Stimulated activated CD4-positive, alpha-beta T cell treated with anti-CD3 and anti-CD28 coated beads, Interleukin-15, amount 100 ng/mL, for 1 hour (primary cell): Measurements from ENCODE around the gene CELA2A.
"Not testable (repeated sequence)": the region's sequence is repeated elsewhere in the genome, so short reads cannot be mapped to it uniquely, and the experiment has no call there.

Experiments used
- DNase-seq, 2 donors: peaks; one replicate each; pipeline ENCODE4 v3.0.0-alpha.2; 2020; ENCODE audit warnings: low read depth in 1 of 2, low spot score in 1 of 2

Gene CELA2A

GRCh38 chr1:15492596-15492995 lies 36.1 kb downstream of the CELA2A start:
- no peak for DNase-seq

GRCh38 chr1:15493869-15494390 lies 37.4 kb downstream of the CELA2A start:
- no peak for DNase-seq

- no peak for DNase-seq
Observed at GRCh38 chr1:15500184-15501178, 43.9 kb downstream of the CELA2A start.

GRCh38 chr1:15501208-15502032 lies 44.9 kb downstream of the CELA2A start:
- DNase-seq = peak in 1 of 2 donors; percentile 23

GRCh38 chr1:15504436-15504835 lies 47.9 kb downstream of the CELA2A start:
- no peak for DNase-seq

GRCh38 chr1:15506831-15507230 lies 50.3 kb downstream of the CELA2A start:
- DNase-seq = no peak

GRCh38 chr1:15507278-15507677 lies 50.7 kb downstream of the CELA2A start:
- no peak for DNase-seq

- DNase-seq = no peak
Observed at GRCh38 chr1:15508700-15509487, 52.4 kb downstream of the CELA2A start.

- DNase-seq = no peak
Observed at GRCh38 chr1:15509586-15509985, 53.1 kb downstream of the CELA2A start.

- no peak for DNase-seq
Observed at GRCh38 chr1:15510611-15511405, 54.3 kb downstream of the CELA2A start.

GRCh38 chr1:15513192-15513591 lies 56.7 kb downstream of the CELA2A start:
- no peak for DNase-seq

GRCh38 chr1:15513919-15514318 lies 57.4 kb downstream of the CELA2A start:
- no peak for DNase-seq

- DNase-seq = not testable (repeated sequence)
Observed at GRCh38 chr1:15514557-15514956, 58.0 kb downstream of the CELA2A start.

- no peak for DNase-seq
Observed at GRCh38 chr1:15515022-15515663, 58.6 kb downstream of the CELA2A start.

- no peak for DNase-seq
Observed at GRCh38 chr1:15519625-15520024, 63.1 kb downstream of the CELA2A start.

GRCh38 chr1:15521206-15521906 lies 64.8 kb downstream of the CELA2A start:
- not testable (repeated sequence) for DNase-seq
